GM18505 (cell line): ENCODE data around the gene IGSF9B.

Experiments
- ATAC-seq: cut with Tn5 transposase; IDR thresholded peaks from one replicate; pipeline ENCODE4 v1.9.1; 2021; ENCODE audit not compliant: unreplicated experiment
- POLR2A ChIP-seq: IDR thresholded peaks from 4 replicates; pipeline ENCODE4 v1.6.1; 2011; ENCODE audit warnings: borderline replicate concordance; ENCODE audit not compliant: insufficient read depth, insufficient read length; ENCODE audit errors: extremely low read depth

IGSF9B gene

GRCh38 chr11:133895551-133895950 is 61.2 kb downstream of the IGSF9B start:
- TF ChIP-seq POLR2A: no peak
- peak; percentile 13 for ATAC-seq

GRCh38 chr11:133895061-133895479 is 61.7 kb downstream of the IGSF9B start:
- no peak for TF ChIP-seq POLR2A
- ATAC-seq: peak; percentile 57

DNA sequence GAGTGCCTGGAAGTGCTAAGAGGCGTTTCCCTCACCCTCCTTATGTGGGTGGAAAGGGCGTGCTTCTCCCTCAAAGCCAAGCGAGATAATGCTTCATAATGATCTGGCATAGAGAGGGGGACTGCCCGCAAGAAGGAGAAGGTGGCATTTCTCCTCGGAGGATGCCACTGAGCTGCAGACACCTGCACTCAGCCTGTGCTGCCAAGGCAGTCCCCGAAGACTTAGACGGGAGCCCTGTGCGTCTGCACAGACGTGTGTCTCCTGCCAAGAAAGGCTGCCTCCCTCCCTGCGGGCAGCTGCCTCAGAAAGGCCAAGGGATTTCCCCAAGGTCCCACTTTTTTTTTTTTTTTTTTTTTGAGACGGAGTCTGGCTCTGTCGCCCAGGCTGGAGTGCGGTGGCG is 63.4 kb downstream of the IGSF9B start:
- TF ChIP-seq POLR2A: no peak
- ATAC-seq: no peak

DNA sequence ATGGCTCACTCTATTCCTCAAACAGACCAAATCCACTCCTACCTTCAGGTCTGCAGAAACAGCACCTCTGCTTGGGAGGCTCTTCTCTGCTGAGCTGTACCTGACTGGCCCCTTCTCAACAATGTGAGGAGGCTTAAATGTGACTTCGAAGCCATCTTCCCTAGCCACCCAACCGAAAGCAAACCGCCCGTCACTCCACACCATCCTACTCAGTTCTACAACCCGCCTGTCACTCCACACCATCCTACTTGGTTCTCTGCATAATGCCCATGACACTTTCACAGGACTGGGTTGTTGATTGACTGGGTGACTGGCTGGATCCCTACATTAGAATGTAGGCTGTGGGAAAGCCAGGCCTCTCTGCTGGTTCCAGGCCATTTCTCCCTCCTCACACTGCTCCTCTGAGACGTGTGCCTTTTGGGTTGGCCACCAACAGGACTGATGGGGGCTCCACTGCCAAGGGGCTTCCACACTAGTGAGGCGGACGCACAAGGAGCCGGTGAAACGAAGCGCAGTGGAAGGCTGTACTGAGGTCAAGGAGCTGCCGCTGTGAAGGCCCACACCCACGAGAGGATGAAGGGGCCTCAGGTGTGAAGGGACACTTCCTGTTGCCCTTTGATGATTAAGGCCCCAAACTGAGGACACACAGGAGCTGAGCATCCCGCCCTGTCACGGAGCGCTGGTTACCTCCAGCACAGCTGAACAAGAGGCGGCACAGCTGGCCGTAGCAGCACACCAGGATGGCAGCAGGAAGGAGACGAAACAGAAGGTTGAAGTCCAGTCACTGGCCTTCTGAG is 64.0 kb downstream of the IGSF9B start:
- TF ChIP-seq POLR2A: no peak
- no peak for ATAC-seq

GRCh38 chr11:133892126-133892525 is 64.6 kb downstream of the IGSF9B start:
- TF ChIP-seq POLR2A: no peak
- no peak for ATAC-seq

- no peak for ATAC-seq
- no peak for TF ChIP-seq POLR2A
These were observed 66.9 kb downstream of the IGSF9B start for GRCh38 chr11:133889893-133890292.

DNA sequence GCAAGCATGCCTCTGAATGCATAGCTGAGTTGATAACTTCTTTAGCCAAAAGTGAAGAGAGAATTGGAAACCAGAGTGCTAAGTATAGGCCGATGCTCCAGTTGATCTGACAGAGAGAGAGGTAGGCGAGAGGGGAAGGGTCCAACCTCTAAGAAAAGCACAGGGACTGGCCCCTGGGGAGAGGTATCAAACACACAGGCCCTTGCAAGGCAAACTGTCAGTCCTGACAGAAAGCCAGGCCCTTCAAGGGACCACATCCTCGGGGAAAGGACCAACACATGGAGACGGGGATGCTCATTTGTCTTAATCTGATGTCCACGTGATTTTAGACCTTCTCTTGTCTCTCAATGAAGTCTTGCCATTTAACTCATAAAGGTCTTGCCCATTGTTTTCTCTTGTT is 67.6 kb downstream of the IGSF9B start:
- ATAC-seq: no peak
- TF ChIP-seq POLR2A: no peak

- ATAC-seq: no peak
- no peak for TF ChIP-seq POLR2A
These were observed 69.0 kb downstream of the IGSF9B start for GRCh38 chr11:133887692-133888332.

DNA sequence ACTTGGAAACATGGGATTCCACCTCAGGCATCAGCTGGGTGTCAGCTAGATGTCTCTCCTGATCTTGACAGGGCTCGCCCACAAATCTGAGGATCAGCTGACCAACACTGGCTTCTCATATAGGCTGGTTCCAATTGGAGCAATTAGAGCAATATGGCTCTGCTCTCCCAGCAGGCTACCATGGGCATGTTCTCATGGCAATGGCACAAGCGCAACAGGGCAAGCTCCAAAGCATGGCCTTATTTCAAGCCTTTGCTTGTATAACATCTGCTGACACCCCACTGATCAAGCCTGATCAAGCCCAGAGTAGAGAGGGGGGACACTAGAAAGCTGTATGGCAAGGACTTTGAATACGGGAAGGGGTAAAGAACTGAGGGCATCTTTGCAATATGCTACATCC is 70.7 kb downstream of the IGSF9B start:
- TF ChIP-seq POLR2A: no peak
- ATAC-seq: no peak

- ATAC-seq: no peak
- TF ChIP-seq POLR2A: no peak
These were observed 84.6 kb downstream of the IGSF9B start for GRCh38 chr11:133872160-133872559.

GRCh38 chr11:133867456-133867855 is 89.3 kb downstream of the IGSF9B start:
- no peak for ATAC-seq
- no peak for TF ChIP-seq POLR2A

DNA sequence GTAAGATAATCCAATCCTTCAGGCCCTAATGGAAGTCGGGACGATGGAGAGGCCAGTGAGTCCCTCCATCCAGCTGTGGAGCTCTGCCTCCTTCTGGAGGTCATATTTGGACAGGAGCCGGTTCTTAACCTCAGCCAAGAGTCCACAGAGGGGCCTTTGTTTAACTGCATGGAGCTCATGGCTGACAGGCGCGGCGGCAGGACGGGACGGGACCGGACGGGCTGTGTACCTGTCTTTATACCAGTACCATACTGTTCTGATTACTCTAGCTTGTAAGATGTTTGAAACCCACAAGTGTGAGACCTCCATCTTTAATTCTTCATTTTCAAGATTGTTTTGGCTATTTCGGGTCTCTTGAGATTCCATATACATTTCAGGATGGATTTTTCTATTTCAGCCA is 91.3 kb downstream of the IGSF9B start:
- ATAC-seq: no peak
- TF ChIP-seq POLR2A: no peak

GRCh38 chr11:133864756-133865155 is 92.0 kb downstream of the IGSF9B start:
- no peak for ATAC-seq
- TF ChIP-seq POLR2A: no peak

DNA sequence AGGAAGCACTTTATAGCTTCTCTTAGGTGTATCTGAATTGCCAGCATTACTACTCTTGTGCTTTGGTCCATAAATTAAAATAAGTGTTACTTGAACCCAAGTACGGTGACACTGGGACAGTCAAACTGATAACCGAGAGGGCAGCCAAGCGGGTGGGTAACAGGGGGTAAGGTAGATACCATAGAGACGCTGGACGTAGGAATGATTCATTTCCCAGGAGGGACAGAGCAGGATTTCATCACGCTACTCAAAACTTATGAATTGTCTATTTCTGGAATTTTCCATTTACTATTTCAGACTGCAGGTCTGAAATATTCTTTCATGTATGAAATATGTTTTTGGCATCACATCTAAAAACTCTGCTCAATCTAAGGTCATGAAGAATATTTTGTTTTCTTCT is 96.6 kb downstream of the IGSF9B start:
- TF ChIP-seq POLR2A: no peak
- ATAC-seq: no peak
